A549 (cell line): Measurements from ENCODE around the gene PTH2R. TPM values are rescaled to one million over a fixed set of nuclear protein-coding genes. Genes with fewer than 3 reads are reported as not detected.

Experiments used
- ATAC-seq, 2 experiments: fragments of 200-7000 bp in 1 of 2; fragments of >200 bp in 1 of 2; cut with Nextera tagmentation in 1 of 2; cut with Tn5 transposase in 1 of 2; 3 replicates each; pipeline versions ENCODE4 v1.8.0 to v1.9.1; 2018 to 2020; ENCODE audit warnings: mild to moderate bottlenecking in 1 of 2, moderate library complexity in 1 of 2
- CTCF ChIA-PET: fragments of 300-600 bp; sonication (Branson Sonifier 250); formaldehyde crosslinking; extraction: SDS; loops from one replicate; lab custom pipeline; 2021; ENCODE audit warnings: antibody characterized with exemption, inconsistent platforms; lab: Yijun Ruan, JAX
- POLR2A ChIA-PET: fragments of 350-600 bp; formaldehyde crosslinking; extraction: SDS; loops from one replicate; lab custom pipeline; 2021; ENCODE audit warnings: antibody characterized with exemption, inconsistent platforms; lab: Yijun Ruan, JAX
- DNase-seq, 2 experiments: peaks; one replicate each; pipeline versions ENCODE4 v3.0.0 to v3.0.0-alpha.2; 2011 to 2016; ENCODE audit warnings: low read depth in 1 of 2, low spot score in 1 of 2
- FAIRE-seq: peaks from 2 replicates; lab custom pipeline; 2011; peaks lifted over from hg19 to GRCh38; lab: Jason Lieb, UNC
- H3K27ac ChIP-seq, 2 experiments: fragments of >200 bp; sonication (Bioruptor Twin); formaldehyde crosslinking; 3 replicates each; pipeline ENCODE4 v1.5.1; 2016 to 2017
- H3K4me1 ChIP-seq: fragments of >200 bp; sonication (Bioruptor Twin); formaldehyde crosslinking; 3 replicates; pipeline ENCODE4 v1.6.1; 2016
- H3K4me2 ChIP-seq: fragments of >200 bp; sonication (Bioruptor Twin); formaldehyde crosslinking; 3 replicates; pipeline ENCODE4 v1.6.1; 2016
- H3K4me3 ChIP-seq: fragments of >200 bp; sonication (Bioruptor Twin); formaldehyde crosslinking; 3 replicates; pipeline ENCODE4 v1.5.1; 2016
- H3K9me3 ChIP-seq: fragments of >200 bp; sonication (Bioruptor Twin); formaldehyde crosslinking; 3 replicates; pipeline ENCODE4 v1.6.1; 2016
- BHLHE40 ChIP-seq: IDR thresholded peaks from 2 replicates; pipeline ENCODE4 v1.6.1; 2012; ENCODE audit warnings: low read depth, low read length, inconsistent platforms
- CBX2 ChIP-seq: fragments of 200-600 bp; sonication (generic); IDR thresholded peaks from 2 replicates; pipeline ENCODE4 v1.6.1; 2016; ENCODE audit warnings: low read depth, mild to moderate bottlenecking, borderline replicate concordance
- CBX8 ChIP-seq: fragments of 200-600 bp; sonication (generic); IDR thresholded peaks from 2 replicates; pipeline ENCODE4 v1.6.1; 2016
- CHD4 ChIP-seq: fragments of 200-600 bp; sonication (generic); IDR thresholded peaks from 2 replicates; pipeline ENCODE4 v1.6.1; 2016; ENCODE audit warnings: antibody characterized with exemption, mild to moderate bottlenecking, borderline replicate concordance
- EP300 ChIP-seq, 2 experiments: fragments of >200 bp; sonication (Bioruptor Twin); formaldehyde crosslinking; IDR thresholded peaks; 2 replicates in 1 of 2; 3 replicates in 1 of 2; pipeline ENCODE4 v1.6.1; 2016 to 2017
- ESRRA ChIP-seq: fragments of 150-350 bp; IDR thresholded peaks from 2 replicates; pipeline ENCODE4 v1.6.1; 2014; ENCODE audit warnings: mild to moderate bottlenecking, low read length, borderline replicate concordance
- FOSL2 ChIP-seq, 2 experiments: fragments of 450-650 bp in 1 of 2; fragments of >200 bp in 1 of 2; sonication (Bioruptor Twin) in 1 of 2; formaldehyde crosslinking; IDR thresholded peaks; 2 replicates each; pipeline versions ENCODE4 v1.5.0 to v1.6.1; 2016 to 2020; ENCODE audit warnings: mild to moderate bottlenecking in 1 of 2, moderate library complexity in 1 of 2
- GATA3 ChIP-seq: IDR thresholded peaks from 2 replicates; pipeline ENCODE4 v1.6.1; 2012; ENCODE audit warnings: borderline replicate concordance
- HDAC2 ChIP-seq: fragments of 200-600 bp; sonication (generic); IDR thresholded peaks from 2 replicates; pipeline ENCODE4 v1.6.1; 2016
- HEYL ChIP-seq: fragments of 250-450 bp; sonication (Bioruptor Pico); IDR thresholded peaks from 2 replicates; pipeline ENCODE4 v1.8.0; 2021; ENCODE audit warnings: mild to moderate bottlenecking, moderate library complexity
- HOXA7 ChIP-seq: fragments of 250-450 bp; sonication (Bioruptor Pico); IDR thresholded peaks from 2 replicates; pipeline ENCODE4 v1.5.0; 2020; ENCODE audit warnings: mild to moderate bottlenecking, moderate library complexity
- HOXB13 ChIP-seq: fragments of 250-450 bp; sonication (Bioruptor Pico); IDR thresholded peaks from 2 replicates; pipeline ENCODE4 v1.5.0; 2020; ENCODE audit warnings: low read depth, mild to moderate bottlenecking, moderate library complexity
- KDM1A ChIP-seq: fragments of 200-600 bp; sonication (generic); IDR thresholded peaks from 2 replicates; pipeline ENCODE4 v1.6.1; 2016; ENCODE audit warnings: low read depth, mild to moderate bottlenecking
- KDM5A ChIP-seq: fragments of 200-600 bp; sonication (generic); IDR thresholded peaks from 2 replicates; pipeline ENCODE4 v1.6.1; 2016; ENCODE audit warnings: antibody characterized with exemption, mild to moderate bottlenecking
- MAFK ChIP-seq: fragments of 450-650 bp; IDR thresholded peaks from 2 replicates; pipeline ENCODE4 v1.6.1; 2014; ENCODE audit not compliant: partially characterized antibody
- MAX ChIP-seq: IDR thresholded peaks from 2 replicates; pipeline ENCODE4 v1.6.1; 2012
- MYC ChIP-seq: IDR thresholded peaks from 2 replicates; pipeline ENCODE4 v1.6.1; 2012; ENCODE audit warnings: mild to moderate bottlenecking, inconsistent platforms, low read length, improper control_type of control experiment, borderline replicate concordance
- NFE2L2 ChIP-seq: fragments of 150-350 bp; conservative IDR thresholded peaks from 2 replicates; pipeline ENCODE4 v1.6.1; 2014; ENCODE audit warnings: low read length
- NR3C1 ChIP-seq: fragments of >200 bp; sonication (Bioruptor Twin); formaldehyde crosslinking; IDR thresholded peaks from 3 replicates; pipeline ENCODE4 v1.6.1; 2017
- PHF8 ChIP-seq: fragments of 200-600 bp; sonication (generic); IDR thresholded peaks from 2 replicates; pipeline ENCODE4 v1.6.1; 2016; ENCODE audit warnings: low read depth, mild to moderate bottlenecking, antibody characterized with exemption, moderate library complexity, borderline replicate concordance
- POLR2A ChIP-seq: IDR thresholded peaks from 2 replicates; pipeline ENCODE4 v1.6.1; 2012; ENCODE audit warnings: mild to moderate bottlenecking, low read length
- POLR2AphosphoS2 ChIP-seq: conservative IDR thresholded peaks from 2 replicates; pipeline ENCODE4 v1.6.1; 2012; ENCODE audit warnings: low read length, improper control_type of control experiment, inconsistent platforms
- RCOR1 ChIP-seq: fragments of 150-350 bp; IDR thresholded peaks from 2 replicates; pipeline ENCODE4 v1.6.1; 2014; ENCODE audit warnings: antibody characterized with exemption, low read length, low read depth
- SMC3 ChIP-seq: fragments of >200 bp; sonication (Bioruptor Twin); formaldehyde crosslinking; IDR thresholded peaks from 3 replicates; pipeline ENCODE4 v1.6.1; 2018; ENCODE audit warnings: inconsistent platforms
- ZC3H11A ChIP-seq: fragments of 450-650 bp; IDR thresholded peaks from 2 replicates; pipeline ENCODE4 v1.6.1; 2014; ENCODE audit warnings: antibody characterized with exemption, mild to moderate bottlenecking
- ZFP36 ChIP-seq: fragments of 450-650 bp; IDR thresholded peaks from 2 replicates; pipeline ENCODE4 v1.6.1; 2014; ENCODE audit warnings: borderline replicate concordance; ENCODE audit not compliant: partially characterized antibody
- ZNF302 ChIP-seq: fragments of 250-450 bp; sonication (Bioruptor Pico); IDR thresholded peaks from 2 replicates; pipeline ENCODE4 v1.9.0; 2021; ENCODE audit warnings: inconsistent platforms, mild to moderate bottlenecking, moderate library complexity
- ZSCAN20 ChIP-seq: fragments of 250-450 bp; sonication (Bioruptor Pico); IDR thresholded peaks from 2 replicates; pipeline ENCODE4 v1.8.0; 2022; ENCODE audit warnings: mild to moderate bottlenecking, moderate library complexity
- WGBS: methylation state at CpG from one replicate; pipeline ENCODE4 v1.1.6; 2017; ENCODE audit errors: missing lambda C conversion rate; 5-methylcytosine and 5-hydroxymethylcytosine counted together
- polyA plus RNA-seq, 4 experiments: library from polyadenylated mRNA; depleted of rRNA in 3 of 4; stranded (reverse); fragments of >200 nt; fragmentation: RNase III in 1 of 4; extraction: RNeasy Plus Mini Kit Qiagen cat#74134 plus additional on column Dnase treatment in 1 of 4; gene quantifications; 2 replicates in 3 of 4; 3 replicates in 1 of 4; pipeline ENCODE4 v1.2.3, GENCODE V29; 2011 to 2017
- TF ChIP-seq, protein P1 (sequence below): fragments of >200 bp; sonication (Bioruptor Twin); formaldehyde crosslinking; IDR thresholded peaks from 3 replicates; pipeline ENCODE4 v1.6.1; 2016
- TF ChIP-seq, protein P2 (sequence below): fragments of 250-450 bp; sonication (Bioruptor Pico); IDR thresholded peaks from 2 replicates; pipeline ENCODE4 v1.5.0; 2021; ENCODE audit warnings: mild to moderate bottlenecking, moderate library complexity, borderline replicate concordance

The PTH2R gene
- polyA plus RNA-seq, 2 of the 4 experiments (the other 2 are of a cell fraction), result not detected

DNA sequence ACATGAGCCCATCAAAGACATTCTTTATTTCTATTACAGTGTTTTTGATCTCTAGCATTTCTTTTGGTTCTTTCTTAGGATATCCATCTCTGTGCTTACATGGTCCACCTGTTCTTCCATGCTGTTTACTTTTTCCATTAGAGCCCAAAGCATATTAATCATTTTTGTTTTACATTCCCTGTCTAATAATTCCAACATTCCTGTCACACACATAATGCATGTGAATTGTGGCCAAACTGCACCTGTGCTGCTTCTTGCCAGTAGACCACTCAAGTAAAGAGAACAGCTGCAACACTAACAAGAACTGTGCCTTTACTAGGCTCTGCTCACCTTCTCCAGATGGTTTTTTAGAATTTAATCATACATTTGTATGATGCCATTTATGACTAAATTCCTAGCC is 103.0 kb downstream of the PTH2R start:
- no peaks in the 10 kb centered on the region for H3K4me1 ChIP-seq
- TF ChIP-seq MAX (no peak), GATA3 (no peak), KDM5A (no peak), ZC3H11A (no peak), CBX2 (no peak), POLR2A (no peak), CHD4 (no peak), BHLHE40 (no peak), HEYL (CRISPR knock-in tag) (no peak), ZNF302 (no peak), MYC (no peak), KDM1A (no peak), EP300 (IDR thresholded peaks at IDR 0.05) (no peak), HOXB13 (CRISPR knock-in tag) (no peak)
- TF ChIP-seq, protein P1, sequence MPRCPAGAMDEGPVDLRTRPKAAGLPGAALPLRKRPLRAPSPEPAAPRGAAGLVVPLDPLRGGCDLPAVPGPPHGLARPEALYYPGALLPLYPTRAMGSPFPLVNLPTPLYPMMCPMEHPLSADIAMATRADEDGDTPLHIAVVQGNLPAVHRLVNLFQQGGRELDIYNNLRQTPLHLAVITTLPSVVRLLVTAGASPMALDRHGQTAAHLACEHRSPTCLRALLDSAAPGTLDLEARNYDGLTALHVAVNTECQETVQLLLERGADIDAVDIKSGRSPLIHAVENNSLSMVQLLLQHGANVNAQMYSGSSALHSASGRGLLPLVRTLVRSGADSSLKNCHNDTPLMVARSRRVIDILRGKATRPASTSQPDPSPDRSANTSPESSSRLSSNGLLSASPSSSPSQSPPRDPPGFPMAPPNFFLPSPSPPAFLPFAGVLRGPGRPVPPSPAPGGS, result no peak
- H3K27ac ChIP-seq, result no peak overlapping the region
- H3K4me2 ChIP-seq, result no peak overlapping the region
- DNase-seq, result no peak
- no peaks in the 10 kb centered on the region for H3K9me3 ChIP-seq
- ChIA-PET POLR2A (no interaction called here), CTCF (no interaction called here)
- no peak for FAIRE-seq
- no peak overlapping the region for H3K4me3 ChIP-seq
- no peak for ATAC-seq

DNA sequence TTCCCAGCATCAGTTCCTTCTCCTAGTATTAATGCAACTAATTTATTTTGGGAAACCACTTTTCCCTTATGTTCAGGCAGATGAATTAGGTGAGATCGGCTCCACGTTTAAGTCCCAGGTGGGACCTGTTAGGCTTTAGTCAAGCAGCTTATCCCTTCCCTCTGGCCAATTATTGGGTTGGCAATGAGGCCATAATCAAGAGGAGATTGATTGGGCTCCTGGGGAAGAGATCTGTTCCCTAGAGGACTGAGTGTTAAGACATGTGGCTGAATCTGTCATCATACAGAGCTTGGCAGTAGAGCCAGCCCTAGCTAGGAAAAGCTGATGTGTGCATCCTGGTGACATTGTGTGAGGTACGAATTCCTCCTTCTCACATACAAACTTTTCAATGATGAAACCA is 104.4 kb downstream of the PTH2R start:
- Histone ChIP-seq H3K27ac (no peak overlapping the region), H3K4me2 (no peak overlapping the region), H3K4me1 (no peaks in the 10 kb centered on the region), H3K4me3 (no peak overlapping the region), H3K9me3 (no peaks in the 10 kb centered on the region)
- WGBS, result 7% methylated on average over 3 of the region's 3 CpGs
- ChIA-PET CTCF (no interaction called here), POLR2A (no interaction called here)
- ATAC-seq (no peak), FAIRE-seq (no peak), DNase-seq (no peak)
- no peak for TF ChIP-seq ZFP36
- TF ChIP-seq PHF8, result no peak
- TF ChIP-seq ZC3H11A, result no peak
- no peak for TF ChIP-seq NR3C1
- no peak for TF ChIP-seq RCOR1

DNA sequence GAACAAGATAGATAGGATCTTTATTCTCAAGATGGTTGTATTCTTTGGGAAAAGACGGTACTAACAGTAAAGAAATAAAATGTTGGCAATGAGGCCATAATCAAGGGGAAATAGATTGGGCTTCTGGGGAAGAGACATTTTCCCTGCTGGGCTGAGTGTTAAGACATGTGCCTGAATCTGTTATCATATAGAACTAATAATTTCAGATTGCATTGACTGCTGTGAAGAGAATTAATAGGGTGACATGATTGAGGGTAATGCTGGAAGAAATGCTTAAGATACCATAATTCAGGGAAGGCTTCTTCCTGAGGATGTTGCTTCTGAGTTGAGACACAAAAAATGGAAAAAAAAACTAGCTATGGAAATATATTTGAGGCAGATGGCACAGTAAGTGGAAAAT is 105.0 kb downstream of the PTH2R start:
- Histone ChIP-seq H3K27ac (no peak overlapping the region), H3K4me2 (no peak overlapping the region), H3K9me3 (no peaks in the 10 kb centered on the region), H3K4me1 (no peaks in the 10 kb centered on the region), H3K4me3 (no peak overlapping the region)
- DNase-seq, result no peak
- 0% methylated on average over 1 of the region's 1 CpG for WGBS
- TF ChIP-seq EP300 (IDR thresholded peaks at IDR 0.05) (no peak), PHF8 (no peak), HEYL (CRISPR knock-in tag) (no peak), HDAC2 (no peak), RCOR1 (no peak), ESRRA (no peak), ZSCAN20 (CRISPR knock-in tag) (no peak), CBX2 (no peak), CHD4 (no peak), SMC3 (no peak), CBX8 (no peak), POLR2AphosphoS2 (no peak), NFE2L2 (no peak), KDM5A (no peak), HOXA7 (CRISPR knock-in tag) (no peak), BHLHE40 (no peak), FOSL2 (IDR thresholded peaks at IDR 0.05) (no peak), FOSL2 (CRISPR knock-in tag; IDR thresholded peaks at IDR 0.05) (no peak), MAFK (no peak)
- TF ChIP-seq, protein P2, sequence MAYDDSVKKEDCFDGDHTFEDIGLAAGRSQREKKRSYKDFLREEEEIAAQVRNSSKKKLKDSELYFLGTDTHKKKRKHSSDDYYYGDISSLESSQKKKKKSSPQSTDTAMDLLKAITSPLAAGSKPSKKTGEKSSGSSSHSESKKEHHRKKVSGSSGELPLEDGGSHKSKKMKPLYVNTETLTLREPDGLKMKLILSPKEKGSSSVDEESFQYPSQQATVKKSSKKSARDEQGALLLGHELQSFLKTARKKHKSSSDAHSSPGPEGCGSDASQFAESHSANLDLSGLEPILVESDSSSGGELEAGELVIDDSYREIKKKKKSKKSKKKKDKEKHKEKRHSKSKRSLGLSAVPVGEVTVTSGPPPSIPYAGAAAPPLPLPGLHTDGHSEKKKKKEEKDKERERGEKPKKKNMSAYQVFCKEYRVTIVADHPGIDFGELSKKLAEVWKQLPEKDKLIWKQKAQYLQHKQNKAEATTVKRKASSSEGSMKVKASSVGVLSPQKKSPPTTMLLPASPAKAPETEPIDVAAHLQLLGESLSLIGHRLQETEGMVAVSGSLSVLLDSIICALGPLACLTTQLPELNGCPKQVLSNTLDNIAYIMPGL (CRISPR knock-in tag), result no peak
- FAIRE-seq, result no peak
- ChIA-PET POLR2A (no interaction called here), CTCF (interaction anchor here (0.9 kb wide), 1 partner anchor 10 kb away, joined by 3 read pairs; no protein-coding TSS in a partner anchor)
- no peak for ATAC-seq
